HT-29 (cell line): Measurements from ENCODE around the gene S100A4. TPM values are rescaled to one million over a fixed set of nuclear protein-coding genes. Genes with fewer than 3 reads are reported as not detected.
"Not testable (repeated sequence)": the region's sequence is repeated elsewhere in the genome, so short reads cannot be mapped to it uniquely, and the experiment has no call there.

Source experiments
- DNase-seq: peaks from one replicate; pipeline ENCODE4 v3.0.0-alpha.2; 2015; ENCODE audit warnings: low spot score
- total RNA-seq: library from RNA; depleted of rRNA; stranded (reverse); fragments of >200 nt; shearing (Covaris generic); gene quantifications from 2 replicates; pipeline ENCODE4 v1.2.3, GENCODE V29; 2014; rRNA removed

The S100A4 gene
- 694 and 702 TPM in 2 replicates for total RNA-seq

DNA sequence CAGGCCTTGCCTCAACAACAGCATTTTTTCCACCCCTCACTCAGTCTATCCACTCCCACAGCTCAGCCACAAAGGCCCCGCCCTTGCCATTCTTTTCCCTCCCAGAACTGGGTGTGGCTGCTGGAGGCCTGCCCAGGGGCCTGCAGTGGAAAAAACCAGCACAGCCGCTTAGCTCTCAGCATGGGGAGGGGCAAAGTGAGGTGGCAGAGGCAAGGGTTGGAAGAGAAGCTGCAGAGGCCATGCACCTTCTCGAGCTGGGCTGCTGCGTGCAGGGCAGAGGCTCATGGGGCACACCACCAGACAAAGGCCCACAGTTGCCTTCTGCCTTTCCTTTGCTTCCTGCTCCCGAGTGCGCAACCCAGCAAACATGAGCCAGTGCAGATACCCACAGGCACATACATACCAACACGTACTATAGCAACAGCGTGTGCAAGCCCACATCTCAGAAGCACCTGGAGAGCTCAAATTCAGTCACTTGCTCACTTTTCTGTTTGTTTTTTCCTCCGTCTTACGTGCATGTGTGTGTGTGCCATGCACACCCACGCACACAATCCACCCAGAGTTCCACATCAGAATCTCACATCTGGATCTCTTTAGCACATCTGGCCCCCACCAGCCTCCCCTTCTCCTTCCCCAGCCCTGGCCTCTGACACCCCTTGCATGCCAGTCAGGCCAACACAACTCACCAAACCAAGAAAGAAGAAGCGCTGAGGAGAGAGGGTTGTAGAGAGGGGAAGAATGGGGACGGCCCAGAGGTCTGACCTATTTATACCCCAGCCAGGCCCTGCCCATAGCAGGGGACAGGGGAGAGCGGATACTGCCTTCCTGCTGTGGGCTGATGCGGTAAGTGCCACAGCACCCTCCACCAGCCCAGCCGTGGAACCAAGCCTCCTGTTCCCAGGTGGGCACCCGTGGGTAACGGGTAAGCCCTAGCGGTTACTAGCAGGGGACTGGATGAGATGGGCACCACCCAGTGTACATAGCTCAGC lies at the start of gene S100A4:
Gene S100A4, minus strand, starts transcription at position 740 of the 989 bp plus-strand sequence. CDS start 1,012 bp downstream, outside the sequence.
- peak; percentile 97 for DNase-seq

DNA sequence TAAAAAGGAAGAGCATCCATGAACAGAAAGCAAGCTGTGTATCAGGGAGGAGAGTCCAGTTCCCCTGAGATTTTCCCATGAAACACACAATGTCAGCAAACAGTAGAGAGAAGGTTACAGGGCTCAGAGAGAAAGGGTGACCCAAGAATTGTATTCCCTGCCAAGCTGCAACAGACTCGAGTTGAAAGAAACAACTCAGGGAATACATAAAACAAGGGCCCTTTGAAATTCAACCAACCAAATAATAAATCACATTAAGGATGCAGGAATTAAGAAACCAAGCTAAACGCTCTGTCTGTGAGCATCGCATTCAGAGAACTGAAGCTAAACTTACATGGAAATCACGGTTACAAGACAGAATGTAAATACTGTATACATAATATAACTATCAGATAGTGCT lies 47.1 kb upstream of the S100A4 start:
- no peak for DNase-seq

DNA sequence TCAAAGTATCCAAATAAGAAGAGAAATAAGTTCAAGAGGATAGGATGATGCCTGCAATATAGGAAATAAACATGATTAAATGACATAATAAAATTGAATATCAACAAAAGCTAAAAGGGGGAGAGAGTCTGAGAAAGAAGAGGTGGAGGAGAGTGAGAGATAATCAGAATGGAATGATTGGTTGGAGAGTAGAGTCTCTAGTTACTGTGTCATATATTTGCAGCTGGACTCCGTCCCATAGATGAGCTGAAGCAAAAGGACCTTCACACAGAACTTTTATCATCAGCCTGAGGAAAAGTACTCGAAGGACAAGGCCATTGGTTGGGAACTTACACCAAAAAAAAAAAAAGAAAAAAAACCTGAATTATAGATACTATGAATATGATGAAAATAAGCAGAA lies 42.9 kb upstream of the S100A4 start:
- DNase-seq: no peak

DNA sequence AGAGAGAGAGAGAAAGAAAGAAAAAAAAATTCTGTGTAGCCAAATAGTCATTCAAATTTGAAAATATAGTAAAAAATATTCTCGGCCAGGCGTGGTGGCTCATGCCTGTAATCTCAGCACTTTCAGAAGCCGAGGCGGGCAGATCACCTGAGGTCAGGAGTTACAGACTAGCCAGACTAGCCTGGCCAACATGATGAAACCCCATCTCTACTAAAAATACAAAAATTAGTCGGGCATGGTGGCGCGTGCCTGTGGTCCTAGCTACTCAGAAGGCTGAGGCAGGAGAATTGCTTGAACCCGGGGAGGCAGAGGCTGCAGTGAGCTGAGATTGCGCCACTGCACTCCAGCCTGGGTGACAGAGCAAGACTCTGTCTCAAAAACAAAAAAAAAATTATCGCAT lies 42.4 kb upstream of the S100A4 start:
- DNase-seq: not testable (repeated sequence)

DNA sequence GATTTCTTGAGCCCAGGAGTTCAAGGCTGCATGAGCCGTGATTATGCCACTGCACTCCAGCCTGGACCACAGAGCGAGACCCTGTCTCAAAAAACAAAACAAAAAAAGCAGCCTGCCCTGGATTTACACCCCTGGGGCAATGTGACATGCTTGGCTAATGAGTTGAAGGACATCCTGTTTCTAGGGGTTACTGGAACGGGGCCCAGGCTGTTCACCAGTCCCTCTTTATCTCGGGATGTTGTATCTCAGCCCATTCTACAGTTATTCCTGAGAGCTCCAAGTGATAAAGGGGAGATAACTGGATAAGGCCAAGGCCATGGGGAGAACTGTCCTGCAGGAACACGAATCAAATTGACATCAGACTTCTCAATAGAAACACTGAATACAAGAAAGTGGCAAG lies 41.7 kb upstream of the S100A4 start:
- no peak for DNase-seq

DNA sequence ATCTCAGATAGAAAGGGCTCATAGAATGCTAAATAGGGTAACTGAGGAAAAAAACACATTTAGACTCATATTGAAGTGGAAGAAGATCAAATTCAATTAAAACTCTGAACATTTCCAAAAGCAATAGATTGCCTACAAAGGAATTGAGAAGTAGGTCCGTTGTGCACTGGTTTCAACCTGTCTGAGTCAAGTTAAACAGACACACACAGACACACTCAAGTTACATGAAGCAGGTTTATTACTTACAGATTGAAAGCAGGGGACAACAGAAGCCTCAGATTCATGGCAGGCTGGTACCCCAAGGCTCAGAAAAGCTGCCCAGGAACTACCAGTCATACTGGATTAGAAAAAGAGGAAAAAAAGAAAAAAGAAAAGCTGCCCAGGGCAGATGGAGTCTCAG lies 40.7 kb upstream of the S100A4 start:
- no peak for DNase-seq

DNA sequence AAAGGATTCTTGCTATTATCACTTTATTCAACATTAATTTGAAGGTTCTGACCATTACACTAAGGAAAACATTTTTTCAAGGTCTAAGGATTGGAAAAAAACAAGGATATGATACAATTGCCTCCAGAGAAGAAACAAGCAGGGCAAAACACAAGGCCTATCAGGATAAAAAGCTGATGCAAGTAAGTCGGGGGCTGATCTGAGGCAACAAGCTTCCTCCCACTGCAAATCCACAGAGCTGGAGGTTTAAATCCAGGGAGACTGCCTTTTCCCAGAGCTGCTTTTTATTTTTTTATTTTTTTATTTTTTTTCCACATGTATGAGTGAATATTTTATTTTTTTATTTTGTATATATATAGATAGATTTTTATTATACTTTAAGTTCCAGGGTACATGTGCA lies 39.4 kb upstream of the S100A4 start:
- DNase-seq: no peak

DNA sequence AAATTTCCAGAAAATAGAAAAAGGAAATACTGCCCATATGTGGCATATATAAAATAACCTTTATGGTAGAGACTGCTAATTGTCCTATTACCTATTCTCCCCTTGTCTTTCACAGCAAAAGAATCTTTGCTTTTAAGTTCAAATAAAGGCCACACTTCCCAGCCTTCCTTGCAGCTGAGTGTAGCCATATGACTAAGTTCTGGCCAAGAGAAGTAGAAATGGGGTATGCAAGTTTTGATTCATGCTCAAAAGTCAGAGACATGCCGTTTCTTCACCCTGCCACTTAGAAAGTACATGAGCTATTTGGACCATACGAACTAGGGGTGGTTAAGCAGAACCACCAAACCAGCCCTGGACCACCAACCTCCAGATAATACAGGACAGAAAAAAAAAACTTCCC lies 38.4 kb upstream of the S100A4 start:
- no peak for DNase-seq

DNA sequence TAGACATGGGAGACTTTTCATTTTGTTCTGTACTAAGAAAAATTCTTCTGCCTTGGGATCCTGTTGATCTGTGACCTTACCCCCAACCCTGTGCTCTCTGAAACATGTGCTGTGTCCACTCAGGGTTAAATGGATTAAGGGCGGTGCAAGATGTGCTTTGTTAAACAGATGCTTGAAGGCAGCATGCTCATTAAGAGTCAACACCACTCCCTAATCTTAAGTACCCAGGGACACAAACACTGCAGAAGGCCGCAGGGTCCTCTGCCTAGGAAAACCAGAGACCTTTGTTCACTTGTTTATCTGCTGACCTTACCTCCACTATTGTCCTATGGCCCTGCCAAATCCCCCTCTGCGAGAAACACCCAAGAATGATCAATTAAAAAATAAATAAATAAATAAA lies 37.9 kb upstream of the S100A4 start:
- DNase-seq: not testable (repeated sequence)

DNA sequence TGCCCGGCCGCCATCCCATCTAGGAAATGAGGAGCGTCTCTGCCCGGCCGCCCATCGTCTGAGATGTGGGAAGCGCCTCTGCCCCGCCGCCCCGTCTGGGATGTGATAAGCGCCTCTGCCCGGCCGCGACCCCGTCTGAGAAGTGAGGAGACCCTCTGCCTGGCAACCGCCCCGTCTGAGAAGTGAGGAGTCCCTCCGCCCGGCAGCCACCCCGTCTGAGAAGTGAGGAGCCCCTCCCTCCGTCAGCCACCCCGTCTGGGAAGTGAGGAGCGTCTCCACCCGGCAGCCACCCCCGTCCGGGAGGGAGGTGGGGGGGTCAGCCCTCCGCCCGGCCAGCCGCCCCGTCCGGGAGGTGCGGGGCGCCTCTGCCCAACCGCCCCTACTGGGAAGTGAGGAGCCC lies 37.2 kb upstream of the S100A4 start:
- not testable (repeated sequence) for DNase-seq

DNA sequence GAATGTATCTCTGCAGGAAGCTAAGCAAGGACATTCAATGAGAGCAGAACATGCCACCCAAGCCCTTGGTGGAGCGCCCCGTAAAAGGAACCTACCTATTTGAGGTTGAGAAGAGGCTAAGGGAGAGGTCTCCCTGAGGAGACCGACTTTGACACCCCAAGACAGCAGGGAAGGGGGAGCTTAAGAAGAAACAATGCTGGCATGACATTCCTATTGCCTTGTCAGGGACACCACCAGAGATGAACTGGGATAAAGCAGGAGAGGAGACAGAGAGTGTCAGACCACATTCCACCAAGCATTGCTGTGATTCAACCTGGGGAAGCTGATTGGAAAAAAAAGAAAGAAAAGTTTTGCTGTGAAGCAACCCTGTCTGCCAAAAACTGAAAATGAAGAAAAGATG lies 33.3 kb upstream of the S100A4 start:
- DNase-seq: no peak

DNA sequence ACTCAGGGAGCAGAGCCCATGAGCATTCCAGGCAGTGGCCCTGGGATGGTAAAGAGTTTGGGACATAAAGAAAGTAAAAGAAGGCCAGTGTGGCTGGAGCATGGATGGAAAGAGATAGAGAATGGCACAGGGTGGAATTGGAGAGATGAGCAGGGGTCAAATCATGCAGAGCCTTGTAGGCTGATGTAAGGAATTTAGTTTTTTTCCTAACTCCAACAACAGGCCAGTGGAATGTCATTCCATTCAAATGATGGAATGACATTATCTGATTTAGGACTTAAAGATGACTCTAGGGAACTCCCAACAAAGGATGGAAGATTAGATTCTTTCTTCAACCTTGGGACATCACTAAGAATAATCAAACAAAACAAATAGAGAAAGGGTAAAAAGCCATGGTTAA lies 32.9 kb upstream of the S100A4 start:
- DNase-seq: no peak

DNA sequence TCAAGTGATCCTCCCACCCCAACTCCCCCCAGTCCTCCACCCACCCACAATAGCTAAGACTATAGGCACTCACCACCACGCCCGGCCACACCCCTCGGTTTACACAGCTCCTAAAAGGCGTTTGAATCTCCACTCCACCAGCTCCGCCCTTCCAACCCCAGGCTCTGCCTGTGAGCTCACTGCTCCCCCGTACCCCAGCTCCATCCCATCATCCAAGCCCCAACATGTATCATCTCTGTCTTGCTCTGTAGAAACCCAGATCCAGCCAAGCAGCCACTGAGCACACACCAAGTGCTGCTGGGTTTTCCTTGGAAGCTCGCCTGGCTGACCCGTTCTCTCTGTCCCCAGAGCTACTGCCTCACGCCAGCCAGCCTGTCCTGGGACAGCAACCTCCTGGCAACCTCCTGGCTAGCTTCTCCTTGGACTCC lies 32.0 kb upstream of the S100A4 start:
- DNase-seq: no peak

DNA sequence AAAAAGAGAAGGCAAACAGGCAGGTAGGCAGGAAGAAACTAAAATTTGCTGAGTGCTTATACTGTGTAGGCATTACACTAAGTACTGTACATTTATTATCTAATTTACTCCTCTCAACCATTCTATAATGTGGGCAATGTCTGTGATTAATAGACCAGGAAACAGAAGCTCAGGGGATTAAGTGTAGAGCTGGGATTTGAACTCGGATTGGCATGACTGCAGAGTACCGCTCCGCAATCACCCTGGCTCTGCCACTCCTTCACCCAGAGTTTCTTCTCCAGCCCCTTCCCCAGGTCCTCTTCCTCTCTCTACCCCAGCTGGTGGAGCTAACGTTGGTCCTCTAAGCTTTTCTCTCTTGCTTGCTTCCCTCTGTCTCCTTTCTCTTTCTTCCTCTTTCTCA lies 31.5 kb upstream of the S100A4 start:
- DNase-seq: no peak

DNA sequence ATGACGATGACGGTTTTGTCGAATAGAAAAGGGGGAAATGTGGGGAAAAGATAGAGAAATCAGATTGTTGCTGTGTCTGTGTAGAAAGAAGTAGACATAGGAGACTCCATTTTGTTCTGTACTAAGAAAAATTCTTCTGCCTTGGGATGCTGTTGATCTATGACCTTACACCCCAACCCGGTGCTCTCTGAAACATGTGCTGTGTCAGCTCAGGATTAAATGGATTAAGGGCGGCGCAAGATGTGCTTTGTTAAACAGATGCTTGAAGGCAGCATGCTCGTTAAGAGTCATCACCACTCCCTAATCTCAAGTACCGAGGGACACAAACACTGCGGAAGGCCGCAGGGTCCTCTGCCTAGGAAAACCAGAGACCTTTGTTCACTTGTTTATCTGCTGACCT lies 29.9 kb upstream of the S100A4 start:
- DNase-seq: not testable (repeated sequence)

DNA sequence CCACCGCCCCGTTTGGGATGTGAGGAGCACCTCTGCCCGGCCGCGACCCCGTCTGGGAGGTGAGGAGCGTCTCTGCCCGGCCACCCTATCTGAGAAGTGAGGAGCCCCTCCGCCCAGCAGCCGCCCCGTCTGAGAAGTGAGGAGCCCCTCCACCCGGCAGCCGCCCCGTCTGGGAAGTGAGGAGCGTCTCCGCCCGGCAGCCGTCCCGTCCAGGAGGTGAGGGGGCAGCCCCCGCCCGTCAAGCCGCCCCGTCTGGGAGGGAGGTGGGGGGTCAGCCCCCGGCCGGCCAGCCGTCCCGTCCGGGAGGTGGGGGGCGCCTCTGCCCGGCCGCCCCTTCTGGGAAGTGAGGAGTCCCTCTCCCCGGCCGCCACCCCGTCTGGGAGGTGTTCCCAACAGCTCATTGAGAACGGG lies 29.5 kb upstream of the S100A4 start:
- DNase-seq: not testable (repeated sequence)

DNA sequence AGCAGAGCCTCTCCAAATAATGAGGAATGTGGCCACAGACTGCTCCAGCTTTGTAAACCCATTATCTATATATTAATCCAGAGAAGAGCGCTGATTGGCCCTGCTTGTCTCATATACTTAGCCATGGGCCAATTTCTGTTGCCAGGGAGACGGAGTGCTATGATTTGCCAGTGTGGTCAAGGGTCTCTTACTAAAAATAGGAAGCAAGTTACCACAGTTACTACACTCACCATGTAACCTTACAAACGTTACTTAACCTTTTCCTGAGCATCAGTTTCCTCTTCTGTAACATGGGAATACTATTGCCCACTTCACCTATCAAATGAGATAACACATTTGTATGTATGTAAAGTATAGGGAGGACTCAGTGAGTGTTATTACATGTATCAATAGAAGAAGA lies 27.7 kb upstream of the S100A4 start:
- no peak for DNase-seq

DNA sequence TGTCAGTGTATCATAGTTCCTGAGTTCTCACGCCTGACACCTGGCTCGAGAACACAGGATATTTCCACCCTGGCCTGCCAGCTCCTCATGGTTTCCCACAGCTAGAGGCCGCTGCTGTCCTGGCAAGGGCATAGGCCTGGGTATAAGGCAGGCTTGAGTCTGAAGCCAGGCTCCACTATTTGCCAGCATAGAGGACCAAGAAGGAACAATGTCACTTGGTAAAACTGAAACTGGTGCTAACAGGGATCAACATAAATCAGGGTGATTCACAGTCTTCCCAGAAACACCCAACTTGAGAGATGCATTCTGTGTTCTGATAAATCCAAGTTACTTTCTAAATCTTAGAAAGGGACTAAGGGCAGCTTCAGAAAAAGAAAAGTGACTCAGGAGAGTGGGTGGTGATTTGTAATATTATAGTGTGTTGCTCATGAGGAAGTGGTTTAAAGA lies 27.0 kb upstream of the S100A4 start:
- peak; percentile 93 for DNase-seq

DNA sequence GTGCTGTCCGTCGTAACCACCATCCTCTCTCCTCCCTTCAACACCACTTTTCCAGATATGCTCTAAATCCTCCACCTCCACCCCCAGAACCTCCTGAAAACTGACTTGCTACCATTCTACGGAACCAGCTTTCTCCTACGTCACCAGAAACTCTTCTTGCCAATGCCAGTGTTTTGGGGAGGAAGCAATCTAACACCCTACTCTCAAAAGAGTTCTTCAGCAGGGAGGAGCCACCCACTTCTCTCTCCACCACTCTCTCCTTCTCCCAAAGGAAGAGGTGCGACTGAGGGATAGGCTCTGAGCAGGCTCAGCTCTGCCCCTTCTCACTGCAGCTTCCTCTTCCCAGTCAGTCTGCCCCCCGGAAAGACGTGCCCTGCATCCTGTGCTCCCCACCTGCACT lies 26.1 kb upstream of the S100A4 start:
- no peak for DNase-seq

DNA sequence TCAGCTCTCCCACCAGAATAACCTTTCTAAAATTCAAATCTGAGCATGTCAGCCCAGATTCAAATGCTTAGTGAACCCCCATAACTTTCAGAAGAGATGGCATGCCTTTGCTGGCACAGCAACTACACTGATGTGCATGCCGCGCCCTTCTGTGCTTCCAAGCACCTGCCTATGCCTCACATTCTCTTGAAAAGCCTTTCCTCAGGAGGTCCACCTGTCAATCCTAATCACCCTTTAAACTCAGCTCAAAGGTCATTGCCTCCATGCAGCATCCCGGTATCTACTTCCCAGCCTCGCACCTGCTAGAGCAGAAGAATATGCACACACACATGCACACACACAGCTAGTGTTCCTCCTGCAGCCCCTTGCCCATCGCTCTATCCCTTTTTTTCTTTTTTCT lies 25.3 kb upstream of the S100A4 start:
- no peak for DNase-seq

DNA sequence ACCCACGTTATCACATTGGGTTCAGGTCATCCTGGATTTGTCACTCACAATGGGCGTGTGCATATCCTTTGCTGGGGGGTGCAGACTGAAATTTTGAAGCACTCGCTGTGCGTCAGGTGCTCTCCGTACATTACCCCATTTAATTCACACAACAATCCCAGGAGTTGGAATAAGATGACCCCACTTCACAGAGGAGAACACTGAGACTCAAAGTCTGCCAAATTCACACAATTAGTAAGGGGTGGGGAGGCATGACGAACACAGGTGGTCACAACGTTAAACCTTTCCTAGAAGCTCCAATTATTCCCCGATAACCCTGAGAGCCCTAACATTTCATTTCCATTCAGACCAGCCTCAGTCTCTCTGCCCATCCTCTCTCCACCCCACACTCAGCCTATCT lies 23.9 kb upstream of the S100A4 start:
- no peak for DNase-seq

DNA sequence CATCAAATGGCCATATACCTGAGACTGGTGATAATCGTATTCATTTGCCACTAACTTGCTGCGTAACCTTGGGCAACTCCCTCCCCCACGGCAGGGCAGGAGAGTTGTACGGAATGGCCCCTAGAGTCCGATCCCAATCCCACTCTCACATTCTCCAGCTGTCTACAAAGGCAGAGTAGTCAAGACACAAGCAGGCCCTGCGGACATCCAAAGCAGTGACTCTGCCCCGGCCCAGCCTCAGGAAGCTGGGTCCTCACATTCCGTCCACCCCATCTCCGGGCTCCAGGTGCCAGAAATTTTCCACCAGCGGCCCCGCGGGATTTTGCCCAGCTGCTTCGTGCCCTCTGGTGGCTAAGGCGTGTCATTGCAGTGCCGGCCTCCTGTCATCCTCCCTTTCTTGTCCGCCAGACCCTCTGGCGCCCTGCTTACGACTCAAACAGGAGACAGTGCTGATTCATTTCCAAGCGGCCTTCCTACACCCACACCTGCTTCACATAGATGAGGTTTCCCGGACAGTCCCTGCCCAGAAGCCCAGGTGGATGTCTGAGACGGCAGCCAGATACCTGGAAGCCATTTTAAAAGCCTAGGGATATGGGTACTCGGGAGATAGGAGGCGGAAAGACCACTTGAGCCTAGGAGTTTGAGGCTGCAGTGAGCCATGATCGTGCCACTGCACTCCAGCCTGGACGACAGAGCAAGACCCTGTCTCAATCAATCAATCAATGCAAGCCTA lies 22.9 kb upstream of the S100A4 start:
- DNase-seq: peak; percentile 98
